ES-I3 (cell line): ENCODE data around the gene LMNA.
A peak's percentile ranks its signal among the peaks of the same experiment; 100 is the strongest.
"Not testable (repeated sequence)": the region's sequence is repeated elsewhere in the genome, so short reads cannot be mapped to it uniquely, and the experiment has no call there.

ENCODE experiments used
- H3K36me3 ChIP-seq: 2 replicates; pipeline ENCODE4 v1.6.1; 2013; ENCODE audit warnings: mild to moderate bottlenecking, low read length, control low read depth, moderate library complexity; ENCODE audit not compliant: insufficient read depth
- H3K4me1 ChIP-seq: 2 replicates; pipeline ENCODE4 v1.6.1; 2013; ENCODE audit warnings: mild to moderate bottlenecking, control low read depth, low read length; ENCODE audit not compliant: insufficient read depth
- H3K9ac ChIP-seq: 2 replicates; pipeline ENCODE4 v1.6.1; 2013; ENCODE audit warnings: low read depth, mild to moderate bottlenecking, low read length, moderate library complexity
- H3K9me3 ChIP-seq: 2 replicates; pipeline ENCODE4 v1.6.1; 2013; ENCODE audit warnings: mild to moderate bottlenecking, low read length, moderate library complexity; ENCODE audit not compliant: control insufficient read depth, insufficient read depth

LMNA gene

GRCh38 chr1:156114101-156114918 is at the start of gene LMNA:
Gene LMNA (plus strand): TSS chr1:156114711. CDS start chr1:156114919, 208 bp downstream.
- H3K9me3 ChIP-seq = no peaks in the 10 kb centered on the region
- H3K36me3 ChIP-seq = no peaks in the 10 kb centered on the region
- H3K9ac ChIP-seq = peak within 1 kb of the TSS; percentile 81
- peaks cover 14% of the 10 kb centered on the region; the same call in 1 of the 2 replicates for H3K4me1 ChIP-seq

- peaks cover 3% of the 10 kb centered on the region; the same call in 1 of the 2 replicates for H3K36me3 ChIP-seq
- H3K4me1 ChIP-seq = no peaks in the 10 kb centered on the region
- H3K9me3 ChIP-seq = no peaks in the 10 kb centered on the region
- H3K9ac ChIP-seq = no peak overlapping the region
These were observed 49.3 kb upstream of the LMNA start for GRCh38 chr1:156065212-156065611.

- no peak overlapping the region for H3K9ac ChIP-seq
- H3K4me1 ChIP-seq = no peaks in the 10 kb centered on the region
- no peaks in the 10 kb centered on the region for H3K9me3 ChIP-seq
- peaks cover 3% of the 10 kb centered on the region; the same call in 1 of the 2 replicates for H3K36me3 ChIP-seq
These were observed 48.6 kb upstream of the LMNA start for GRCh38 chr1:156065871-156066270.

GRCh38 chr1:156067262-156067661 is 47.2 kb upstream of the LMNA start:
- peaks cover 3% of the 10 kb centered on the region; the same call in 1 of the 2 replicates for H3K36me3 ChIP-seq
- H3K9me3 ChIP-seq = no peaks in the 10 kb centered on the region
- H3K9ac ChIP-seq = no peak overlapping the region
- peaks cover under 1% of the 10 kb centered on the region; the same call in 1 of the 2 replicates for H3K4me1 ChIP-seq

GRCh38 chr1:156069490-156070455 is 44.7 kb upstream of the LMNA start:
- H3K9ac ChIP-seq = no peak overlapping the region
- H3K9me3 ChIP-seq = no peaks in the 10 kb centered on the region

GRCh38 chr1:156070548-156070947 is 44.0 kb upstream of the LMNA start:
- no peaks in the 10 kb centered on the region for H3K36me3 ChIP-seq
- peaks cover 22% of the 10 kb centered on the region for H3K4me1 ChIP-seq
- no peaks in the 10 kb centered on the region for H3K9me3 ChIP-seq
- H3K9ac ChIP-seq = no peak overlapping the region

More at GRCh38 chr1:156069490-156070455, 44.7 kb upstream of the LMNA start:
- Histone ChIP-seq H3K36me3 (peaks cover 3% of the 10 kb centered on the region; the same call in 1 of the 2 replicates), H3K4me1 (peaks cover 14% of the 10 kb centered on the region)

- not testable (repeated sequence) for H3K36me3 ChIP-seq, H3K9ac ChIP-seq, H3K9me3 ChIP-seq
- peaks cover 29% of the 10 kb centered on the region for H3K4me1 ChIP-seq
These were observed 43.1 kb upstream of the LMNA start for GRCh38 chr1:156071332-156071816.

GRCh38 chr1:156072251-156072650 is 42.3 kb upstream of the LMNA start:
- Histone ChIP-seq H3K9me3 (no peaks in the 10 kb centered on the region), H3K36me3 (no peaks in the 10 kb centered on the region), H3K9ac (no peak overlapping the region), H3K4me1 (peaks cover 32% of the 10 kb centered on the region)

- peaks cover 42% of the 10 kb centered on the region for H3K4me1 ChIP-seq
- no peaks in the 10 kb centered on the region for H3K36me3 ChIP-seq
- no peaks in the 10 kb centered on the region for H3K9me3 ChIP-seq
- no peak overlapping the region for H3K9ac ChIP-seq
These were observed 41.3 kb upstream of the LMNA start for GRCh38 chr1:156073110-156073687.

- no peaks in the 10 kb centered on the region for H3K9me3 ChIP-seq
- peaks cover 47% of the 10 kb centered on the region for H3K4me1 ChIP-seq
- no peaks in the 10 kb centered on the region for H3K36me3 ChIP-seq
- H3K9ac ChIP-seq = no peak overlapping the region
These were observed 40.8 kb upstream of the LMNA start for GRCh38 chr1:156073740-156074139.

GRCh38 chr1:156074661-156075060 is 39.9 kb upstream of the LMNA start:
- H3K4me1 ChIP-seq = peaks cover 51% of the 10 kb centered on the region
- H3K9ac ChIP-seq = 0 out of 2 replicates have a peak overlapping the region, but pooled peaks have one; percentile 12
- no peaks in the 10 kb centered on the region for H3K36me3 ChIP-seq
- no peaks in the 10 kb centered on the region for H3K9me3 ChIP-seq

GRCh38 chr1:156075162-156075561 is 39.3 kb upstream of the LMNA start:
- Histone ChIP-seq H3K4me1 (peaks cover 55% of the 10 kb centered on the region), H3K9ac (0 out of 2 replicates have a peak overlapping the region, but pooled peaks have one; percentile 12), H3K36me3 (no peaks in the 10 kb centered on the region), H3K9me3 (no peaks in the 10 kb centered on the region)

- Histone ChIP-seq H3K9ac (peak overlapping the region; percentile 53; the same call in 1 of the 2 replicates), H3K36me3 (no peaks in the 10 kb centered on the region), H3K4me1 (peaks cover 55% of the 10 kb centered on the region), H3K9me3 (no peaks in the 10 kb centered on the region)
These were observed 38.7 kb upstream of the LMNA start for GRCh38 chr1:156075775-156076204.
